Esophagus squamous epithelium (tissue), 4 donors: ENCODE measurements around the gene SLC9A9.

Experiments used
- POLR2A ChIP-seq, 4 donors: fragments of 450-650 bp; IDR thresholded peaks; one replicate each; pipeline ENCODE4 v1.6.1; 2017; ENCODE audit warnings: antibody characterized with exemption in 4 of 4, mild to moderate bottlenecking in 4 of 4, moderate library complexity in 3 of 4
- TF ChIP-seq, protein P1 (sequence below), 6 experiments: fragments of 450-650 bp in 4 of 6; fragments of 200-600 bp in 2 of 6; sonication (generic) in 2 of 6; IDR thresholded peaks; one replicate each; pipeline ENCODE4 v1.5.1; 2016 to 2019; ENCODE audit warnings: antibody characterized with exemption in 6 of 6, mild to moderate bottlenecking in 4 of 6, moderate library complexity in 4 of 6

DNA sequence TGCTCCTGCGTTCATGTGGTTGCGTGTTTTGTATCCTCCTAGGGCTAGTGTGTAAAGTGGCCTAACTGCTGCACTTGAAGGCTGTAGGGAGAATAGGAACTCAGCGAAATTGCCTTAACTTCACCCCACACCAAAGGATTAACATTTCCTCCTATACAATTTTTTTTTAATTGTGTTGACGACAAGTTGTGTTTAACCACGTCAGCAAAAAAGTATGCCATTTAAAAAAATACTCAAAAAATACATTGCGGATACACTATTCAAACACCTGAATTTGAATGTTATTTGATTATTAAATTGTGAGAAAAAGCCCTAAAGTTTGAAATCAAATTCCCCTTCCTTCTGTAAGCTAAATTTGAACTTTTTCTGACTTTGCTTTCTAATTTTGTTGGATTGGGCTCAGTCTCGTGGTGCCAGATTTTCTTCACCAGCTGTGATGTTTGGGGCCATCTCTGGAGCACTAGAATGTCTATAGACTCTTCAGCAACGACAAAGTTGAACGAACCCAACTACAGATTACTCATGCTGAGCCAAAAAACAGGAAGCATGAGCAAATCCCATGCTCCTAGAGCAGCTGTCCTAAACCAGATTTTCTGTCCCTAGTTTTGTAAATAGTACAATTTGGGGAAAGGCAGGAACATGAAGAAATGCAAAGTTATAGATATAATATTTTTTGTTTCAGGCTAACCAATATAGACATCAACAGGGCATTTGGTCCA lies 8.1 kb upstream of the SLC9A9 start:
- TF ChIP-seq, protein P1, sequence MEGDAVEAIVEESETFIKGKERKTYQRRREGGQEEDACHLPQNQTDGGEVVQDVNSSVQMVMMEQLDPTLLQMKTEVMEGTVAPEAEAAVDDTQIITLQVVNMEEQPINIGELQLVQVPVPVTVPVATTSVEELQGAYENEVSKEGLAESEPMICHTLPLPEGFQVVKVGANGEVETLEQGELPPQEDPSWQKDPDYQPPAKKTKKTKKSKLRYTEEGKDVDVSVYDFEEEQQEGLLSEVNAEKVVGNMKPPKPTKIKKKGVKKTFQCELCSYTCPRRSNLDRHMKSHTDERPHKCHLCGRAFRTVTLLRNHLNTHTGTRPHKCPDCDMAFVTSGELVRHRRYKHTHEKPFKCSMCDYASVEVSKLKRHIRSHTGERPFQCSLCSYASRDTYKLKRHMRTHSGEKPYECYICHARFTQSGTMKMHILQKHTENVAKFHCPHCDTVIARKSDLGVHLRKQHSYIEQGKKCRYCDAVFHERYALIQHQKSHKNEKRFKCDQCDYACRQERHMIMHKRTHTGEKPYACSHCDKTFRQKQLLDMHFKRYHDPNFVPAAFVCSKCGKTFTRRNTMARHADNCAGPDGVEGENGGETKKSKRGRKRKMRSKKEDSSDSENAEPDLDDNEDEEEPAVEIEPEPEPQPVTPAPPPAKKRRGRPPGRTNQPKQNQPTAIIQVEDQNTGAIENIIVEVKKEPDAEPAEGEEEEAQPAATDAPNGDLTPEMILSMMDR (IDR thresholded peaks at IDR 0.05): no peak
- TF ChIP-seq POLR2A (IDR thresholded peaks at IDR 0.05): no peak
